Kidney epithelial cell (primary cell): Measurements from ENCODE around the gene OR12D1. TPM values are rescaled to one million over a fixed set of nuclear protein-coding genes. Genes with fewer than 3 reads are reported as not detected.

Source experiments
- DNase-seq: peaks from one replicate; pipeline ENCODE4 v3.0.0-alpha.2; 2010; ENCODE audit warnings: low read depth
- H3K27me3 ChIP-seq: 2 replicates; pipeline ENCODE4 v1.6.0; 2011; ENCODE audit warnings: low read length; ENCODE audit not compliant: control insufficient read depth, insufficient read depth
- H3K36me3 ChIP-seq: 2 replicates; pipeline ENCODE4 v1.5.1; 2011; ENCODE audit warnings: low read length; ENCODE audit not compliant: control insufficient read depth, insufficient read depth
- H3K4me3 ChIP-seq: 2 replicates; pipeline ENCODE4 v1.5.1; 2011; ENCODE audit warnings: low read depth, mild to moderate bottlenecking, control low read depth, low read length
- total RNA-seq: library from RNA; depleted of rRNA; stranded (reverse); fragments of >200 nt; gene quantifications from 2 replicates; pipeline ENCODE4 v1.2.3, GENCODE V29; 2015
- TF ChIP-seq, protein P1 (sequence below): IDR thresholded peaks from 2 replicates; pipeline ENCODE4 v1.5.1; 2011; ENCODE audit warnings: mild to moderate bottlenecking, moderate library complexity, low read length, control low read depth, inconsistent platforms; ENCODE audit not compliant: insufficient read depth, poor library complexity, severe bottlenecking

OR12D1 gene
- total RNA-seq, 1 donor from 2014 or later, result not detected

DNA sequence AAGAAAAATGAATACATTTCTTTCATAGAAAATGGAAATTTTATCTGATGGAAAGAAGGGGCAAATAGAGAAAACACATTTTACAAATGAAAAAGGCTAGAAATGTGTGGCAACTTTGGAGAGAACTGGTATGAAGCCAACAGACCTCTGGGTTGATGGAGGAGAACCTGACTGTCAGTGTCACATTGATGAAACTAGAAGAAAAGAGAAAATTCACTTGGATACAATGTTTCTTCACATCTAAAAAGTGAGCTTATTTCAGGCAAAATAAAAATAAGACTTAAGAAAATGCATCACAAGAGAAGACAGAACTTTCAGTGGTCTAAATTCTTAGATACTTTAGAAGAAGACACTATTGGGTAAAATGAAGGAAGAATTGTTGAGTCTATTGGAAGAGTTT, 19.4 kb upstream of the OR12D1 start, which contains the start of gene OR12D2:
OR12D2 (plus strand) TSS at position 301 of the 400 bp plus-strand sequence. CDS start 1,069 bp downstream, outside the sequence.
- Histone ChIP-seq H3K4me3 (no peak within 1 kb of the TSS), H3K27me3 (no peaks in the 10 kb centered on the region), H3K36me3 (no peaks in the 10 kb centered on the region)
- TF ChIP-seq, protein P1, sequence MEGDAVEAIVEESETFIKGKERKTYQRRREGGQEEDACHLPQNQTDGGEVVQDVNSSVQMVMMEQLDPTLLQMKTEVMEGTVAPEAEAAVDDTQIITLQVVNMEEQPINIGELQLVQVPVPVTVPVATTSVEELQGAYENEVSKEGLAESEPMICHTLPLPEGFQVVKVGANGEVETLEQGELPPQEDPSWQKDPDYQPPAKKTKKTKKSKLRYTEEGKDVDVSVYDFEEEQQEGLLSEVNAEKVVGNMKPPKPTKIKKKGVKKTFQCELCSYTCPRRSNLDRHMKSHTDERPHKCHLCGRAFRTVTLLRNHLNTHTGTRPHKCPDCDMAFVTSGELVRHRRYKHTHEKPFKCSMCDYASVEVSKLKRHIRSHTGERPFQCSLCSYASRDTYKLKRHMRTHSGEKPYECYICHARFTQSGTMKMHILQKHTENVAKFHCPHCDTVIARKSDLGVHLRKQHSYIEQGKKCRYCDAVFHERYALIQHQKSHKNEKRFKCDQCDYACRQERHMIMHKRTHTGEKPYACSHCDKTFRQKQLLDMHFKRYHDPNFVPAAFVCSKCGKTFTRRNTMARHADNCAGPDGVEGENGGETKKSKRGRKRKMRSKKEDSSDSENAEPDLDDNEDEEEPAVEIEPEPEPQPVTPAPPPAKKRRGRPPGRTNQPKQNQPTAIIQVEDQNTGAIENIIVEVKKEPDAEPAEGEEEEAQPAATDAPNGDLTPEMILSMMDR, result no peak
- no peak for DNase-seq

GRCh38 chr6:29399525-29399924, 15.2 kb upstream of the OR12D1 start:
- no peaks in the 10 kb centered on the region for H3K36me3 ChIP-seq
- no peaks in the 10 kb centered on the region for H3K27me3 ChIP-seq
- TF ChIP-seq, protein P1, result no peak
- DNase-seq, result no peak
- H3K4me3 ChIP-seq, result no peak overlapping the region

GRCh38 chr6:29403801-29404200, 10.9 kb upstream of the OR12D1 start:
- Histone ChIP-seq H3K4me3 (no peak overlapping the region), H3K36me3 (no peaks in the 10 kb centered on the region), H3K27me3 (no peaks in the 10 kb centered on the region)
- no peak for DNase-seq
- TF ChIP-seq, protein P1, result no peak

DNA sequence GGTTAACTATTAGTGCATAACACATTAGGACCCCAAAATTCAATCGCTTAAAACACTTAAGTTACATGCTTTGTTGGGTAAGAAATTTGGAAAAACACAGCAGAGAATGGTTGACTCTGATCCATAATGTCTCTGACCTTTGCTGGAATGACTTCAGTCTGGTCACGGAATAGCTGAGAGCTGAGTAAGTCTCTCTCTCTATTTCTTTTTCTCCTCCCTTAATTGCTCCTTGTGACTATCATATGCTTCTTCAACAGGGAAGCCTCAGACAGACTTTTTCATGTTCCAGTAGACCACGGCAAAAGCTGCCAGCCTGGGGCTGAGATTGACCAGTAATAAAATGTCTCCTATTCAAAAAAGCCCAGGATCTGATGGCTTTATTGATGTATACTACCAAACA, 4.8 kb downstream of the OR12D1 start:
- TF ChIP-seq, protein P1, result no peak
- no peaks in the 10 kb centered on the region for H3K27me3 ChIP-seq
- DNase-seq, result no peak
- H3K4me3 ChIP-seq, result no peak overlapping the region
- no peaks in the 10 kb centered on the region for H3K36me3 ChIP-seq

GRCh38 chr6:29424168-29424567, 9.4 kb downstream of the OR12D1 start:
- H3K27me3 ChIP-seq, result no peaks in the 10 kb centered on the region
- H3K36me3 ChIP-seq, result no peaks in the 10 kb centered on the region
- TF ChIP-seq, protein P1, result no peak
- no peak for DNase-seq
- no peak overlapping the region for H3K4me3 ChIP-seq

- no peaks in the 10 kb centered on the region for H3K36me3 ChIP-seq
- TF ChIP-seq, protein P1, result no peak
- H3K27me3 ChIP-seq, result no peaks in the 10 kb centered on the region
- H3K4me3 ChIP-seq, result no peak overlapping the region
- no peak for DNase-seq
These were observed 9.8 kb downstream of the OR12D1 start for GRCh38 chr6:29424575-29424974.
